ENCODE data around the gene COQ8B.
A peak's percentile ranks its signal among the peaks of the same experiment; 100 is the strongest.
"Not testable (repeated sequence)": the region's sequence is repeated elsewhere in the genome, so short reads cannot be mapped to it uniquely, and the experiment has no call there.

Gene COQ8B
- 7.4 to 31.4 (median 15.6) reads per million in 17 experiments for total RNA-seq

DNA sequence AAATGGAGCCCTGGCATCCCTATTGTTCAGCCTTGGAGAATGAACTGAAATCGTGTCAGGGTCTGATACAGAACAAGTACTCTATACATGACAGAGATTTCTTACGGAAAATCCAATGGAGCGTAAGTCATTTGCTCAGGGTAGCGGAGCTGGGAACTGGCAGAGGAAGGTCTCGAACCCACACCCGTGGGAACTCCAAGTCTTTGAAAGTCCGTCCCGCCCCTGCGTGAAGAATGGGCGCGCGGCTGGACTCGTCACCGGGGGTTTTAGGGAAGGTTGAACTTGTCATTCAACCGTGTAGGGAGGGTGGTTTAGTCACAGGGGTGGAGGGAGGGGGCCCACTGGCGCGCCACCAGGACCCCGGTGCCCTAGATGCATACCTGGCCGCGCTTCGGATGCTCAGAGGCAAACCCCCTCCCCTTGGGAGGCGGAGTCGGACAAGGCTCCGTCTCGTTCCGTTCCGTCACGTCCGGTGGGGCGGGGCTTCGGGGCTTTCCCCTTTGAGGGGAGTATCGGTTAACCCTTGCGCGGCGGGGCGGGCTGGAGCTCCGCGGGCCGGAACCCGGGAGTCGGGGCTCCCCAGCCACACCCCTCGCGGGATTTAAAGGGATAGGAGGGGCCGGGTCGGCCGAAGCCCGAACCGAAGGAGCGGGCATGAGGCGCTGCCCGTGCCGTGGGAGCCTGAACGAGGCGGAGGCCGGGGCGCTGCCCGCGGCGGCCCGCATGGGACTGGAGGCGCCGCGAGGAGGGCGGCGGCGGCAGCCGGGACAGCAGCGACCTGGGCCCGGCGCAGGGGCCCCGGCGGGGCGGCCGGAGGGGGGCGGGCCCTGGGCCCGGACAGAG is at the start of gene COQ8B, which contains the start of gene ITPKC:
Gene COQ8B (minus strand): TSS at position 405 of the 843 bp plus-strand sequence. CDS start 2,254 bp downstream, outside the sequence.
Gene ITPKC (plus strand): TSS at position 631 of the 843 bp plus-strand sequence. CDS start 24 bp downstream, at position 655.
- peak; percentile 97 to 100 (median 98) for DNase-seq

DNA sequence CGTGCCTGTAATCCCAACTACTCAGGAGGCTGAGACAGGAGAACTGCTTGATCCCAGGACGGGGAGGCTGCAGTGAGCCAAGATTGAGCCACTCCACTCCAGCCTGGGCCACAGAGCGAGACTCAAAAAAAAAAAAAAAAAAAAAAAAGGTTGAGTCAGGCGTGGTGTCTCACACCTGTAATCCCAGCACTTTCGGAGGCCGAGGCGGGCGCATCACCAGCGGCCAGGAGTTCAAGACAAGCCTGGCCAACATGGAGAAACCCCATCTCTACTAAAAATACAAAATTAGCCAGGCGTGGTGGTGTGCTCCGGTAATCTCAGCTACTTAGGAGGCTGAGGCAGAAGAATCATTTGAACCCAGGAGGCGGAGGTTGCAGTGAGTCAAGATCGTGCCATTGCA is 49.7 kb upstream of the COQ8B start:
- DNase-seq: not testable (repeated sequence)

DNA sequence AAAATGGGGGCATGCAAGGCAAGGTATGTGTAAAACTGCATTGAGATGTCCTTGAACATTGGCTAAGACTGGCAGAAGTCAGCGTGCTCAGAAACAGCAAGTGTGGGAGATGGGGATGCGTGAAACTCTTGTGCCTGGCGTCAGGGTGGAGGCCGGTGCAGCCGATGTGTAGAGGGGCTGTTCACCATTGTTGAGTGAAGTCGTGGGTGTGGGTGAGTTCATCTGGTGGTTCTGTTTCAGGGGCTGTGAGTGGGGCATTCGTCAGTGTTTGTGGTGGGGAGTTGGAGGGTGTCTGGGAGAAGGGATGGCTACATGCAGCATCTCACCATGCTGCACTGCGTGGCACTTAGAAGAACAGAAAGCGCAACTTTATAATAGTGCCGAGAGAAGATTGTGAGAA is 47.3 kb upstream of the COQ8B start:
- DNase-seq: no peak

DNA sequence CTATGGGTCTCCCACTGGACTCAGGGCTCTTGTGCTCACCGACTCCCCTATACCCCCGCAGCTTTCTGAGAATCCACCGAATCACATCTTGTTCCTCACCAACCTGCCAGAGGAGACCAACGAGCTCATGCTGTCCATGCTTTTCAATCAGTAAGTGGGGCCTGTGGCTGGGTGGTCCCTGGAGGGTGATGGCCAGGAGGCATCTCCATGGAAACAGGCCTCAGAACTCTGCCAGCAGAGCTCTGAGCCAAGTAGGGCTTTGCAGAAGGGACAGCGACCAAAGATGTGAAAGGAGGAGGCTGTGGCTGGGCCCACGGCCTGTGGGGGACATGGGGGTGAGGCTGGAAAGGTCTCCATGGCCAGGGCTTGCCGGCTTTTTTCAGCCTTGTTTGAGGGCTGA is 46.8 kb upstream of the COQ8B start:
- no peak for DNase-seq

DNA sequence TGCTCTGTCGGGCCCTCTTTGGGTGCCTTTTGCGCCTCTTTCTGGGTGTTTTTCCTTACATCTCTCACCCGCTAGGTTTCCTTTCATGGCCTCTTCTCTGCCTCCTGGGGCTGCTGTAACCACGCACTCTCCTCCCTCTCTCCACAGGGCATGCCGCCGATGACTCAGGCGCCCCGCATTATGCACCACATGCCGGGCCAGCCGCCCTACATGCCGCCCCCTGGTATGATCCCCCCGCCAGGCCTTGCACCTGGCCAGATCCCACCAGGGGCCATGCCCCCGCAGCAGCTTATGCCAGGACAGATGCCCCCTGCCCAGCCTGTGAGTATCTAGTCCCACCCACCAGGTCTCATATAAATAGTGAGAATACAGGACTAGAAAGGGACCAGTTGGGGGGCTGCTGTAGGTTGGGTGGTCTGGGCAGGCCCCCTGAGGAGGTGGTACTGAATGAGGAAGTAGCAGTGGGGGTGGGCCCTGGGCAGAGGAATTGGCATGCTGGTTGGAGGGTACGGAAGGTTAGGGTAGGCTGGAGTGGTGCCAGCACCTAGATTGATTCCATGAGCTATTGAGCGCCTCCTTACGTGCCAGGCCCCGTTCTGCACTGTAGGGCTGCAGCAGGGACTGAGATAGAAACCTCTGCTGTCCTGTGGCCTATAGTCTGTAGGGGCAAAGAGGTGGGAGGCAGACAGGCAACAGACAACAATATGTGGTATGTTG is 46.2 kb upstream of the COQ8B start:
- DNase-seq: no peak

DNA sequence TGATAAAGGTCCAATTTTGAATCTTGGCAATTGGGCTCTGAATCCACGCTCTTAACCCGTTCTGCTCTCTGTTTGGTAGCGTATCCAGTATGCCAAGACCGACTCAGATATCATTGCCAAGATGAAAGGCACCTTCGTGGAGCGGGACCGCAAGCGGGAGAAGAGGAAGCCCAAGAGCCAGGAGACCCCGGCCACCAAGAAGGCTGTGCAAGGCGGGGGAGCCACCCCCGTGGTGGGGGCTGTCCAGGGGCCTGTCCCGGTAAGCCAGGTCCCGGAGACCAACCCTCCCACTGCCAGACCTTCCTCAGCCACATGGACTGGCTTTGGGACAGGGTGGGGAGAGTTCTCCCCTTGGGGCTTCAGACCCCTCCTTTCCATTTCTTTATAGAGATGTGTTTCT is 42.7 kb upstream of the COQ8B start:
- DNase-seq: no peak

DNA sequence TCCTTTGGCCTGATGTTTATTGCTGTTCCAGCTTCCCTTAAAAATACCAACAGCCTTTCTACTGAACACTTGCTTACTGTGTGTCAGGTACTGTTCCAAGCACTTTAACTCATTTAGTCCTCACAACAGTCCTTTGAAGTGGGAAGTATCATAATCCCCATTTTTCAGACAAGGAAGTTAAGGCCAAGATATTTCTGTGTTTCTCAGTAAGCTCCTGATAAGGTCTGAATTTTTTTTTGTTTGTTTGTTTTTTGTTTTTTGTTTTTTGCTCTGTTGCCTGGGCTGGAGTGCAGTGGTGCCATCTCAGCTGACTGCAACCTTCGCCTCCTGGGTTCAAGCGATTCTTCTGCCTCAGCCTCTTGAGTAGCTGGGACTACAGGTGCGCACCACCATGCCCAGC is 41.8 kb upstream of the COQ8B start:
- DNase-seq: no peak

DNA sequence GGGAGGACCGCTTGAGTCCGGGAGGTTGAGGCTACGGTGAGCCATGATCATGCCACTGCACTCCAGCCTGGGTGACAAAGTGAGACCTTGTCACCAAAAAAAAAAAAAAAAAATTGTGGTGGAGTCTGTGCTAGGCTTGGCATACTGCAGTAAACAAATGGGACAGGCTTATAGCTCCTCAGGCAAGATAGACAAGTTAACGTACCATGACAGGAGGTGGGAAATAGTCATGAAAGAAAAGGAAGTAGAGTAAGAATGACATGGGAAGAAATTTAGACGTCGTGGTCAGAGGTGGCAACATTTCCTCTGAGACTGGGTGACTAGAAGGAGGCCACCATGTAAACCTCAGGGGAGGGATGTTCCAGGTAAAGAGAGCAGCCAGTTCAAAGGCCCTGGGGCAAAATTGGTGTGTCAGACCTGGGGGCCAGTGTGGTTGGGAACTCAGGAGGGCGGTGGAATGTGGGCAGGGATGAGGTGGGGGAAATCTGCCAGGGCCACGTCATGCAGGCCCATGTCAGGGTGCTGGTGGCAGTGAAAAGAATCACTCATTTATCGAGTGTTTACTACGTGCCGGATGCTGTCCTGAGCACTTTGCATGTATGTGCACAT is 39.9 kb upstream of the COQ8B start:
- no peak for DNase-seq

DNA sequence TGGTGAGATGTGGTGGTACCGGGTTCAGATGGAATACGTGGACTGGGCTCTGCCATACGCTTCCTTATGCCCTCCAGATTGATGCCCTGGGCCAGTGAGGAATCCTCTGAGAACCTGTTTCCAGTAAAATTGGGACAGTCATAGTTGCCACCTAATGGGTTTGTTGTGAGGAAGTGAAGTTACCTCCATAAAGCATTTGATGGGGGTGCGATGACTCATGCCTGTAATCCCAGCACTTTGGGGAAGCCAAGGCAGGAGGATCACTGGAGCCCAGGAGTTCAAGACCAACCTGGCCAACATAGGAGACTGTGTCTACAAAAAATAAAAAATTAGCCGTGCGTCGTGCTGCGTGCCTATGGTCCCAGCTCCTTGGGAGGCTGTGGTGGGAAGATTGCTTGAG is 39.1 kb upstream of the COQ8B start:
- no peak for DNase-seq

DNA sequence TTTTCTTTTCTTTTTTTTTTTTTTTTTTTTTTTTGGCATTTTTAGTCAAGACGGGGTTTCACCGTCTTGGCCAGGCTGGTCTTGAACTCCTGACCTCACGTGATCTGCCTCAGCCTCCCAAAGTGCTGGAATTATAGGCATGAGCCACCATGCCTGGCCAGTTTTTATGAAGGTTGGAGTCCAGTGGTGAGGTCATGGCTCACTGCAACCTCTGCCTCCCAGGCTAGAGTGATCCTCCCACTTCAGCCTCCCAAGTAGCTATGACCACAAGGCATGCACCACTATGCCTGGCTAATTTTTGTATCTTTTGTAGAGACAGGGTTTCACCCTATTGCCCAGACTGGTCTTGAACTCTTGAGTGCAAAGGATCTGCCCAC is 38.5 kb upstream of the COQ8B start:
- peak in 3 of 4 experiments; percentile 12 to 29 (median 21) for DNase-seq

DNA sequence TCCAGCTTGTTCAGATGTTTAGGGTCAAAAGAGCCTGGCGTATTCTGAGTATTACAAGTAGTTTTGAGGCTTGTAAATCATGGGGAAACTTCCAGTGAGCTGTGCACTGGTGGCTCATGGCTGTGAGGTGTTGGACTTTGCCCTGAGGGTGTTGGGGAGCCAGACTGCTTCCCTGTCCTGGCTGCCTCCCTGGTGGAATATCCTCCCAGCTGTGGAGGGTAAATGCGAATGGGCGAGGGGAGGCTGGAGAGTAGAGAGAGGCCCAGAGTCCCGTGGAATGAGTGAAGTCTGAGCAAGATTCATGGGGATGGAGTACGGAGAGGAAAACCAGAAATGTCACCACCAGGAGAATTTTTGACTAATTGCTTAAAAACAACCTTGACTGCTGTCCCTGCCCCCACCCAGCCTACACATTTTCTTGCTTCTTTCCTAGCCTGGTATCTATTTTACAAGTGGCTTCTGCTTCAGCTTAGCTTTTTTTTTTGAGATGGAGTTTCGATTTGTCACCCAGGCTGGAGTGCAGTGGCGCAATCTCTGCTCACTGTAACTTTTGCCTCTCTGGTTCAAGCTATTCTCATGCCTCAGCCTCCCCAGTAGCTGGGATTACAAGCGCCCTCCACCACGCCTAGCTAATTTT is 38.0 kb upstream of the COQ8B start:
- DNase-seq: peak; percentile 52 to 82 (median 77)

DNA sequence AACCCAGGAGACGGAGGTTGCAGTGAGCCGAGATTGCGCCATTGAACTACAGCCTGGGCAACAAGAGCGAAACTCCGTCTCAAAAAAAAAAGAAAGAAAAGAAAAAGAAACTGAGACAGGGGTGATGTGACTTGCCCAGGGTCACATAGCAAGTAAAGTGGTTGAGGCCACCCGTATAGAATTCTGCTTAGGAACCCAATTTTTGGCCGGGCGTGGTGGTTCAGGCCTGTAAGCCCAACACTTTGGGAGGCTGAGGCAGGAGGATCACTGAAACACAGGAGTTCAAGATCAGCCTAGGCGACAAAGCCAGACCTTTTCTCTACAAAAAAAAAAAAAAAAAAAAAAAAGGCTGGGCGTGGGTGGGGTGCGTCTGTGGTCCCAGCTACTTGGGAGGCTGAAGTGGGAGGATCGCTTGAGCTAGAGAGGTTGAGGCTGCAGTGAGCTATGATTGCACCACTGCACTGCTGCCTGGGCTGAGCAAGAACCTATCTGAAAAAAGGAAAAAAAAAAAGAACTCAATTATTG is 35.6 kb upstream of the COQ8B start:
- DNase-seq: peak in 3 of 4 experiments; percentile 35 to 46 (median 37)

DNA sequence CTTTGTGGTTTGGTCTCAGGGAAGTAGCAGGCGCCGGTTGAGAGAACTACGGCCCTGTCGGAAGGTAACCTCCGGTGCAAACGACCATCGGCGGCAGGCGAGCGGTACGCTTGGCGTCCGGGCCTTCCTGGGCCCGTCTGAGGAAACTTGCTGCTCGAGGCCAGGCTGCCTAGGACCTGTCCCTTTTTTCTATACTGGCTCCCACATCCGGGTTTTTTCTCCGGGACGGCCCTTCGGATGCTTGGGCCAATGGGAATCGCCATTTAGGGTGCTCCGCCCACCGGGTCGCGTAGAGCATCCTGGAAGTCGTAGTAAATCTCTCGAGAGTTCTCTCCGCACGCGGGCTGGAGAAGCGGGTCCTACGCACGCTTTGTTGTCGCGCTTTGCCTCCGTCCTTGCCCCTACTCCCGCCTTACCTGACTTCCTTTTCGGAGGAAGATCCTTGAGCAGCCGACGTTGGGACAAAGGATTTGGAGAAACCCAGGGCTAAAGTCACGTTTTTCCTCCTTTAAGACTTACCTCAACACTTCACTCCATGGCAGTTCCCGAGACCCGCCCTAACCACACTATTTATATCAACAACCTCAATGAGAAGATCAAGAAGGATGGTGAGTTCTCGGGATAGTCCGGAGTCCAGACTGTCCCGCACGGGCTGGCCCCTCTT is 34.3 kb upstream of the COQ8B start, which contains the start of gene SNRPA:
Gene SNRPA (plus strand): TSS at position 330 of the 664 bp plus-strand sequence. CDS start 206 bp downstream, at position 536.
- DNase-seq: peak; percentile 98 to 99 (median 99)

DNA sequence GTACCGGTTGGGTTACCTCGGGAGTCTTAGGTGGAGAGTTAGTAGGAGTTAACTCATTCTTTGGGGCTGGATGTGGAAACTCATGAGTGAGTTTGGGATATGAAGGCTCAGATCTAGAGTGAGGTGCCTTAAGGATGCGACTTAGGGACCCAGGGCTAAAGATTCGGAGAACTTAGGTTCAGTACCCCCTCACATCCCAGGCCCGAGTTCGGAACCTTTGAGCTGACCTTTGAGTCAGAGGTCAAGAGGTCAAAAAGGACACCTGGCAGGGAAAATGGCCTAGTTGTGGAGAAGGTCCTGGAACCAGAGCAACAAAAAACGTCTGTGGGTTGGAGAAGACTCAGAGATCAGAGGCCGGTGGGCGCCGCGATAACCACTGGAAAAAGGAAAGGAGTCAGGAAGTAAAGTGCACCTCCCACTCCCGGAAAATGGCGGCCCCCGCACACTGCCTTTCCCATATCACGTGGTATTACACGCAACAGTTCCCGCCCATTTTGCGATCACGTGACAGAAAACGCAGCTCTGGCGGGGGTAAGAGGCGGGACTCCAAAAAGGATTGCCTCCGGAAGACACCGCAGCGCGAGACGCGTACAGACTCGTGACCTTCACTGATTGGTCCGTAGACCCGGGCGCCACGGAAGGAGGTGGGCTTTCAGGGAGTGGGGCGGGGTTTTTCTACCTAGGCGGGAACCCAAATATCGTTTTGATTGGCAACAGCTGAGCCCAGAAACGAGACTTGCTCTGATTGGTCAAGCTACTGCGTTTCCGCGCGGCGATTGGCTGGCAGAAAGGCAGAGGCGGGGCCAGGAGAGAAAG is 33.6 kb upstream of the COQ8B start, which contains the start of gene ACTMAP:
Gene ACTMAP (minus strand): TSS at position 420 of the 816 bp plus-strand sequence. CDS start 674 bp downstream, outside the sequence.
- peak; percentile 100 for DNase-seq

DNA sequence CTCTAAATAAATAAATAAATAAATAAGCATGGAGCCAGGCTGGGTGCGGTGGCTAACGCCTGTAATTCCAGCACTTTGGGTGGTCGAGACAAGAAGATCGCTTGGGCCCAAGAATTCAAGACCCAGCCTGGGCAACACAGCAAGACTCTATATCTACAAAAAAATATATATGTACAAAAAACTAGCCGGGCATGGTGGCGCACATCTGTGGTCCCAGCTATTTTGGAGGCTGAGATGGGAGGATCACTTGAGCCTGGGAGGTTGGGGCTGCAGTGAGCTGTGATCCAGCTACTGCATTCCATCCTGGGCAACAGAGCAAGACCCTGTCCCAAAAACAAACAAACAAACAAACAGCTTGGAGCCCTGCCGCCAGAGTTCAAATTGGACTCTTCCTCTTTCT is 30.9 kb upstream of the COQ8B start:
- DNase-seq: no peak

DNA sequence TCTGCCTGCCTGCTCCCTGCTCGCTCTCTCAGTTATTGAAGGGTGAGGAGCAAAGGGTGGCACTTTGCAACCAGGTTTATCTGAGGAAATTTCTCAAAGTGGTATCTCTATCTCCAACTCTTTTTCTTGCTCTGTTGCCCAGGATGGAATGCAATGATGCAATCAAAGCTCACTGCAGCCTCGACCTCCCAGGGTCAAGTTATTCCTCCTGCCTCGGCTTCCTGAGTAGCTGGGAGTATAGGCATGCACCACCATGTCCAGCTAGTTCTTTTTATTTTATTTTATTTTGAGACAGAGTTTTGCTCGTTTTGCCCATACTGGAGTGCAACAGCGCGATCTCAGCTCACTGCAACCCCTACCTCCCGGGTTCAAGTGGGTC is 28.7 kb upstream of the COQ8B start:
- no peak for DNase-seq

DNA sequence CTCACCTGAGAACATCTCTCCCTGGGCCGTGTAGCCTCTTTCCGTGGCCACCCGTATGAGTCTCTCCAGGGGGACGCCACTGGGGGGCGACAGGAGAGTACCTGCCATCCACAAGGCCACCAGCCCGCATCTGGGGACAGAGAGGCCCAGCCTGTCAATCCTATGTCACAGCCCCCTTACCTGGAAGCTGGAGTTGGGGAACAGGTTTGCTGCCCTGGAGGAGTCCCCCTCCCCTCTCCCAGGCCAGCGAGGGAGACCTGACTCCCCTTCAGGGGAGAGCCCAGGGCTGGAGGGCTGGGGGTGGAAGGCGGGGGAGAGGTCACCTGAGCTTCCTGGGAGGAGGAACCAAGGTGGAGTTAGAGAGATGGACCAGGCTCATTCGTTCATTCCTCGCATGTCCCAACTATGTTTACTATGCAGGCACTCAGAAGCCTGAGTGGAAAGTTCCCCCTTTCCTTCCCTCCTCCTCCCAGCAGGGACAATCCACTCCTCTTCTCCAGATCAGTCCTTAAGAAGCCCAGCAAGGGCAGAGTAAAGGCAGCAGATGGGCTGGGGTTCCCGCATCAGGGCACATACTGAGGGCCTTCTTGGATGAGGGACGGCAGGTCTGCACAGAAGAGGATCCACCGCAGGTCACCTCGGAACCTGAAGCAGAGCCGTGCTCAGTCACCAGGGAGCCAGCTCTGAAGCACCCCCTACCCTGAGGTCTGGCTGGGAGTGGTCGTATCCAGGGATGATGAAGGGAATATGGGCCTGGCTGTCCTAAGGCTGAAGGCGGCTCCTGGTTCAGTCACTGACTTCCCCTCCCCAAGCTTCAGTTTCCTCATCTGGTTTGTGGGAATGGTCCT is 28.1 kb upstream of the COQ8B start:
- peak in 1 of 4 experiments; percentile 29 for DNase-seq

DNA sequence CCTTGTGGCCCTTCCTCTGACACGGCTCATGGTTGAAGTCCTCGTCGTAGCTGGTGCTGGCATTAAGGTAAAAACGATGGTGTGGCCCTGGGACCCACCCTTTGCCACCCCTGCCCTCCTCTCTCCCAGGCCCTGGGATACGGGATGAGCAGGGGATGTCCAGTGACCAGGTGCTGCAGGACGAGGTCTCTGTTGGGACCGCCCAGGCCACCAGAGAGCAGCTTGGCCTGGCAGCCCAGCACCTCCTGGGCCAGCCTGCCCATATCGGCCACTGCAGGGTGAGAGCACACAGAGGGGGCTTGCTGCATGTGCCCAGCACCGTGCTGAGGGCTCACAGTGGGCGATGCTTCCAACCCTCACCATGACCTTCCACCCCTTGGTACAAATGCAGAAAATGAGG is 27.2 kb upstream of the COQ8B start:
- DNase-seq: no peak

DNA sequence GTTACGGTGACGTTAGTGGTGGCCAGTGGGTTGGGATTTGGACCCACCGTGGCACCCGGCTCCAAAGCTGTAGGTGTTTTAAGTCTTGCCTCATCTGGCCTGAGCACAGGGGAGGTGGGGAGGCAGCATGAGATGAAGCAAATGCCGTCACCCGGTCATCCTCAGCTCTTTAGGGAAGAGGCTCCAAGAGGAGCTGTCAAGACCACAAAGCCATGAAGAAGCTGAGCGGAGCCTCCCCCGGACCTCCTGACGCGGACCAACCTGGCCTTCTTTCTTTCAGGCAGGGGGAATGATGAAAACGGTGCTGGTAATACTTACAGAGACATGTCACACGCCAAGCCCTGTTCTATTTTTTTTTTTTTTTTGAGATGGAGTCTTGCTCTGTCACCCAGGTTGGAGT is 26.2 kb upstream of the COQ8B start:
- peak in 1 of 4 experiments; percentile 30 for DNase-seq

DNA sequence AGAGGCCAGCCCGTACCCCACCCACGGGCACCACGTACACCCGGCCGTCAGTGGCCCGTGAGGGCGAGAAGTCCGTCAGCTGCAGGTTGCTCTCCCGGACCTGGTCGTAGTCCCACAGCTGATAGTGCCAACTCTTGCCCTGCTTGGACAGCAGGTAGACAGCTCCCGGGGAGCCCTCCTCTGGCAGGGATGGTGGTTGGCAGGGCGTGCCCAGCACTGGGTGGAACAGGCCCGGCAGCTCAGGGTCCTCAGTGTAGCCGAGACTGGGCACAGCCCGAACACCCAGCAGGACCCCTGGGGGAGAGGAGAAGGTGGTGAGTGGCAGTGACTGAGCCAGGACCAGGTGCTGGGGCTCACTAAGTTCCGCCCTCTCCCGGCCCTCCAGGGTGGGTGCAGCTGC is 25.8 kb upstream of the COQ8B start:
- no peak for DNase-seq

All from suppressor macrophage (primary cell).